Measurements from ENCODE around the gene SPON1. TPM values are rescaled to one million over a fixed set of nuclear protein-coding genes. Genes with fewer than 3 reads are reported as not detected.

SPON1 gene
- total and polyA plus RNA-seq, 4 donors: 0.72 to 4.9 (median 1.2) TPM

DNA sequence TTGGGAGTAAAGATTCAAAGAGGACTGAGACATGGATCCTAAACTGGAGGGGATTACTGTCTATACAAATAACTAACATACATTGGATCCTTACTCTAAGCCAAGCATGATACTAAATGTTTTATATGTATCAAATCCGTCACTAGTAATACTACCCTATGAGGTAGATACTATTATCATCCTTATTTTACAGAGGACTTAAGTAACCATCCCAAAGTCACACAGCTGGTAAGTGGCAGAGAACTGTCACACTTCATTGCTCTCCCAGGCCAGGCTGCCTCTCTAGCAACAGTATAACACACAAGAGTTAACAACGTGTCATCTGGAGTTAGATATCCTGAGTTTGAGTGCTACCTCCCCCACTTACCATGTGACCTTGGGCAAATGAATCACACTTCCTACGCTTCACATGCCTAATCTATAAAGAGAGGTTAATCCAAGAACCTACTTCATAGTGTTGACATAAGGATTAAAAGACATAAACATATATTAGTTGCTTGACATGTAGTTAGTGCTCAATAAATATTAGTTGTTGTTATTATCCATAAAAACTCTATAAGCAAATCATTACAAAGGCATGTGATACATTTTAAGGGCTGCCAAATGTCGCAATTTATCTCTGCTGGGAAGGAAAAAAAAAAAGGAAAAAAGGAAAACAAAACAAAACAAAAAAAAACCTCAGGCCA is 33.8 kb upstream of the SPON1 start:
- Histone ChIP-seq H3K4me1 (ENCODE audit: control insufficient read depth in 4 of 4, insufficient read depth in 4 of 4, low read length in 3 of 4) (peaks cover 0 to 1% (median 0%) of the 10 kb centered on the region in 4 donors), H3K9me3 (ENCODE audit: control insufficient read depth in 4 of 4, low read length in 3 of 4) (peaks cover 0 to 3% (median 0%) of the 10 kb centered on the region in 4 donors), H3K4me3 (ENCODE audit: low read depth in 1 of 3, low read length in 3 of 3) (no peak overlapping the region), H3K36me3 (ENCODE audit: control insufficient read depth in 4 of 4, insufficient read depth in 3 of 4, low read depth in 1 of 4, low read length in 3 of 4) (no peaks in the 10 kb centered on the region), H3K27ac (ENCODE audit: low read depth in 1 of 2, low read length in 2 of 2) (no peak overlapping the region), H3K27me3 (ENCODE audit: control insufficient read depth in 4 of 4, insufficient read depth in 4 of 4, low read length in 3 of 4) (peaks cover 0 to 4% (median 0%) of the 10 kb centered on the region in 4 donors), H3K9ac (ENCODE audit: low read depth in 1 of 2, low read length in 2 of 2) (no peak overlapping the region)
- DNase-seq (ENCODE audit: low spot score): no peak
- TF ChIP-seq FOXA1 (IDR thresholded peaks at IDR 0.05) (no peak), GABPA (IDR thresholded peaks at IDR 0.05 in 1 of 2, conservative IDR thresholded peaks at IDR 0.05 in 1 of 2) (no peak), ATF3 (IDR thresholded peaks at IDR 0.05) (no peak), SP1 (IDR thresholded peaks at IDR 0.05) (no peak), YY1 (IDR thresholded peaks at IDR 0.05) (no peak), HNF4G (IDR thresholded peaks at IDR 0.05) (no peak), RAD21 (IDR thresholded peaks at IDR 0.05) (no peak), NR2F2 (IDR thresholded peaks at IDR 0.05) (no peak), ZBTB33 (IDR thresholded peaks at IDR 0.05) (no peak), FOXA2 (IDR thresholded peaks at IDR 0.05) (no peak), HNF4A (conservative IDR thresholded peaks at IDR 0.05) (no peak), TAF1 (conservative IDR thresholded peaks at IDR 0.05) (no peak), EGR1 (IDR thresholded peaks at IDR 0.05; ENCODE audit: low read depth in 2 of 2) (no peak), JUND (IDR thresholded peaks at IDR 0.05) (no peak)
- TF ChIP-seq, protein P1, sequence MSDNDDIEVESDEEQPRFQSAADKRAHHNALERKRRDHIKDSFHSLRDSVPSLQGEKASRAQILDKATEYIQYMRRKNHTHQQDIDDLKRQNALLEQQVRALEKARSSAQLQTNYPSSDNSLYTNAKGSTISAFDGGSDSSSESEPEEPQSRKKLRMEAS (IDR thresholded peaks at IDR 0.05): no peak
- TF ChIP-seq, protein P2, sequence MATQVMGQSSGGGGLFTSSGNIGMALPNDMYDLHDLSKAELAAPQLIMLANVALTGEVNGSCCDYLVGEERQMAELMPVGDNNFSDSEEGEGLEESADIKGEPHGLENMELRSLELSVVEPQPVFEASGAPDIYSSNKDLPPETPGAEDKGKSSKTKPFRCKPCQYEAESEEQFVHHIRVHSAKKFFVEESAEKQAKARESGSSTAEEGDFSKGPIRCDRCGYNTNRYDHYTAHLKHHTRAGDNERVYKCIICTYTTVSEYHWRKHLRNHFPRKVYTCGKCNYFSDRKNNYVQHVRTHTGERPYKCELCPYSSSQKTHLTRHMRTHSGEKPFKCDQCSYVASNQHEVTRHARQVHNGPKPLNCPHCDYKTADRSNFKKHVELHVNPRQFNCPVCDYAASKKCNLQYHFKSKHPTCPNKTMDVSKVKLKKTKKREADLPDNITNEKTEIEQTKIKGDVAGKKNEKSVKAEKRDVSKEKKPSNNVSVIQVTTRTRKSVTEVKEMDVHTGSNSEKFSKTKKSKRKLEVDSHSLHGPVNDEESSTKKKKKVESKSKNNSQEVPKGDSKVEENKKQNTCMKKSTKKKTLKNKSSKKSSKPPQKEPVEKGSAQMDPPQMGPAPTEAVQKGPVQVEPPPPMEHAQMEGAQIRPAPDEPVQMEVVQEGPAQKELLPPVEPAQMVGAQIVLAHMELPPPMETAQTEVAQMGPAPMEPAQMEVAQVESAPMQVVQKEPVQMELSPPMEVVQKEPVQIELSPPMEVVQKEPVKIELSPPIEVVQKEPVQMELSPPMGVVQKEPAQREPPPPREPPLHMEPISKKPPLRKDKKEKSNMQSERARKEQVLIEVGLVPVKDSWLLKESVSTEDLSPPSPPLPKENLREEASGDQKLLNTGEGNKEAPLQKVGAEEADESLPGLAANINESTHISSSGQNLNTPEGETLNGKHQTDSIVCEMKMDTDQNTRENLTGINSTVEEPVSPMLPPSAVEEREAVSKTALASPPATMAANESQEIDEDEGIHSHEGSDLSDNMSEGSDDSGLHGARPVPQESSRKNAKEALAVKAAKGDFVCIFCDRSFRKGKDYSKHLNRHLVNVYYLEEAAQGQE (IDR thresholded peaks at IDR 0.05): no peak
- TF ChIP-seq, protein P3, sequence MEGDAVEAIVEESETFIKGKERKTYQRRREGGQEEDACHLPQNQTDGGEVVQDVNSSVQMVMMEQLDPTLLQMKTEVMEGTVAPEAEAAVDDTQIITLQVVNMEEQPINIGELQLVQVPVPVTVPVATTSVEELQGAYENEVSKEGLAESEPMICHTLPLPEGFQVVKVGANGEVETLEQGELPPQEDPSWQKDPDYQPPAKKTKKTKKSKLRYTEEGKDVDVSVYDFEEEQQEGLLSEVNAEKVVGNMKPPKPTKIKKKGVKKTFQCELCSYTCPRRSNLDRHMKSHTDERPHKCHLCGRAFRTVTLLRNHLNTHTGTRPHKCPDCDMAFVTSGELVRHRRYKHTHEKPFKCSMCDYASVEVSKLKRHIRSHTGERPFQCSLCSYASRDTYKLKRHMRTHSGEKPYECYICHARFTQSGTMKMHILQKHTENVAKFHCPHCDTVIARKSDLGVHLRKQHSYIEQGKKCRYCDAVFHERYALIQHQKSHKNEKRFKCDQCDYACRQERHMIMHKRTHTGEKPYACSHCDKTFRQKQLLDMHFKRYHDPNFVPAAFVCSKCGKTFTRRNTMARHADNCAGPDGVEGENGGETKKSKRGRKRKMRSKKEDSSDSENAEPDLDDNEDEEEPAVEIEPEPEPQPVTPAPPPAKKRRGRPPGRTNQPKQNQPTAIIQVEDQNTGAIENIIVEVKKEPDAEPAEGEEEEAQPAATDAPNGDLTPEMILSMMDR (IDR thresholded peaks at IDR 0.05; ENCODE audit: low read depth, low read length, missing input control): no peak
- 55% methylated on average over 4 of the region's 4 CpGs for WGBS
